Activated CD8-positive, alpha-beta memory T cell treated with anti-CD3 and anti-CD28 coated beads, Interleukin-2, amount 50 U/mL, for 24 hours (primary cell): ENCODE measurements around the gene COMMD4.
"Not testable (repeated sequence)": the region's sequence is repeated elsewhere in the genome, so short reads cannot be mapped to it uniquely, and the experiment has no call there.

Source experiments
- DNase-seq: peaks from one replicate; pipeline ENCODE4 v3.0.0-alpha.2; 2020; ENCODE audit errors: extremely low read depth

The COMMD4 gene

GRCh38 chr15:75335705-75336355, at the start of gene COMMD4:
Gene COMMD4, plus strand, starts transcription at chr15:75336063. Its CDS starts 27 bp downstream, at chr15:75336090.
- DNase-seq = peak; percentile 75

- DNase-seq = not testable (repeated sequence)
These were observed 42.2 kb upstream of the COMMD4 start for GRCh38 chr15:75293660-75294059.

GRCh38 chr15:75298541-75299310, 37.1 kb upstream of the COMMD4 start:
- DNase-seq = not testable (repeated sequence)

GRCh38 chr15:75299311-75299688, 36.6 kb upstream of the COMMD4 start:
- peak; percentile 34 for DNase-seq

GRCh38 chr15:75300026-75300425, 35.8 kb upstream of the COMMD4 start:
- not testable (repeated sequence) for DNase-seq

- no peak for DNase-seq
These were observed 33.5 kb upstream of the COMMD4 start for GRCh38 chr15:75302318-75302717.

GRCh38 chr15:75302753-75303152, 33.1 kb upstream of the COMMD4 start:
- DNase-seq = not testable (repeated sequence)

GRCh38 chr15:75306188-75306587, 29.7 kb upstream of the COMMD4 start:
- no peak for DNase-seq

- no peak for DNase-seq
These were observed 28.0 kb upstream of the COMMD4 start for GRCh38 chr15:75307778-75308390.

- DNase-seq = no peak
These were observed 26.2 kb upstream of the COMMD4 start for GRCh38 chr15:75309711-75310110.

- not testable (repeated sequence) for DNase-seq
These were observed 23.3 kb upstream of the COMMD4 start for GRCh38 chr15:75312548-75312947.

GRCh38 chr15:75313116-75313845, 22.6 kb upstream of the COMMD4 start:
- DNase-seq = no peak

- DNase-seq = no peak
These were observed 21.1 kb upstream of the COMMD4 start for GRCh38 chr15:75314552-75315290.

GRCh38 chr15:75319231-75319897, 16.5 kb upstream of the COMMD4 start:
- not testable (repeated sequence) for DNase-seq

- no peak for DNase-seq
These were observed 14.2 kb upstream of the COMMD4 start for GRCh38 chr15:75321711-75322110.

- DNase-seq = no peak
These were observed 9.9 kb upstream of the COMMD4 start for GRCh38 chr15:75325922-75326321.

- no peak for DNase-seq
These were observed 8.9 kb upstream of the COMMD4 start for GRCh38 chr15:75327005-75327404.

- DNase-seq = no peak
These were observed 8.4 kb upstream of the COMMD4 start for GRCh38 chr15:75327491-75327890.

GRCh38 chr15:75328493-75329314, 7.2 kb upstream of the COMMD4 start:
- no peak for DNase-seq

GRCh38 chr15:75329571-75329970, 6.3 kb upstream of the COMMD4 start:
- DNase-seq = no peak
